ENCODE results near the gene PRKAR1B.

GRCh38 chr7:574661-575395 is 152.3 kb downstream of the PRKAR1B start:
- no peak for TF ChIP-seq EZH2 (IDR thresholded peaks at IDR 0.05; ENCODE audit: borderline replicate concordance, insufficient read depth, low read depth, low read length, poor library complexity, severe bottlenecking)
- no peak for TF ChIP-seq CTCF (IDR thresholded peaks at IDR 0.05)

Measured in B cell (primary cell).